PC-9 (cell line): ENCODE measurements around the gene ZNF598. TPM values are rescaled to one million over a fixed set of nuclear protein-coding genes. Genes with fewer than 3 reads are reported as not detected.
A peak's percentile ranks its signal among the peaks of the same experiment; 100 is the strongest.

Source experiments
- BruUV-seq: library from RNA; stranded (reverse); fragments of 400-500 nt; replicated peaks from 2 replicates; lab custom pipeline; 2021; lab: Mats Ljungman, UMichigan
- CTCF ChIA-PET: fragments of 300-600 bp; sonication (Branson Sonifier 250); formaldehyde crosslinking; loops from one replicate; lab custom pipeline; 2022; ENCODE audit warnings: antibody characterized with exemption; lab: Charles Lee
- POLR2A ChIA-PET: fragments of 300-600 bp; sonication (Branson Sonifier 250); formaldehyde crosslinking; loops from one replicate; lab custom pipeline; 2022; ENCODE audit warnings: antibody characterized with exemption; ENCODE audit not compliant: unreplicated experiment; lab: Charles Lee
- DNase-seq, 2 experiments: peaks; one replicate each; pipeline versions ENCODE4 v3.0.0 to v3.0.0-alpha.2; 2015 to 2022; ENCODE audit warnings: mixed read lengths in 1 of 2
- H2AFZ ChIP-seq: fragments of 200-600 bp; sonication (generic); 2 replicates; pipeline ENCODE4 v1.8.1; 2017; ENCODE audit warnings: antibody characterized with exemption
- H3F3A ChIP-seq: fragments of 200-600 bp; sonication (generic); 2 replicates; pipeline ENCODE4 v1.8.1; 2017; ENCODE audit warnings: antibody characterized with exemption, mild to moderate bottlenecking, low read depth; ENCODE audit not compliant: insufficient read depth
- H3K27ac ChIP-seq: fragments of 200-600 bp; sonication (generic); 2 replicates; pipeline ENCODE4 v1.6.1; 2016; ENCODE audit warnings: mixed run types
- H3K27me3 ChIP-seq: fragments of 200-600 bp; sonication (generic); 2 replicates; pipeline ENCODE4 v1.6.1; 2016; ENCODE audit warnings: low read depth, mixed run types; ENCODE audit not compliant: insufficient read depth
- H3K36me3 ChIP-seq: fragments of 200-600 bp; sonication (generic); 2 replicates; pipeline ENCODE4 v1.6.1; 2016; ENCODE audit warnings: low read depth, mixed run types
- H3K4me1 ChIP-seq: fragments of 200-600 bp; sonication (generic); replicated peaks from 2 replicates; pipeline ENCODE4 v1.6.1; 2016; ENCODE audit warnings: mixed run types; ENCODE audit not compliant: insufficient read depth
- H3K4me2 ChIP-seq: fragments of 200-600 bp; sonication (generic); 2 replicates; pipeline ENCODE4 v1.6.1; 2017; ENCODE audit warnings: mixed run types
- H3K4me3 ChIP-seq: fragments of 200-600 bp; sonication (generic); 2 replicates; pipeline ENCODE4 v1.6.1; 2016; ENCODE audit warnings: mixed run types
- H3K79me2 ChIP-seq: fragments of 200-600 bp; sonication (generic); 2 replicates; pipeline ENCODE4 v1.6.1; 2017; ENCODE audit warnings: low read depth, mixed run types
- H3K9me2 ChIP-seq: fragments of 200-600 bp; sonication (generic); 2 replicates; pipeline ENCODE4 v1.8.1; 2017; ENCODE audit warnings: mild to moderate bottlenecking; ENCODE audit not compliant: insufficient read depth
- H3K9me3 ChIP-seq: fragments of 200-600 bp; sonication (generic); 2 replicates; pipeline ENCODE4 v1.8.1; 2016; ENCODE audit warnings: low read depth; ENCODE audit not compliant: insufficient read depth
- H4K20me1 ChIP-seq: fragments of 200-600 bp; sonication (generic); 2 replicates; pipeline ENCODE4 v1.8.1; 2017; ENCODE audit not compliant: insufficient read depth
- EZH2 ChIP-seq: fragments of 200-600 bp; sonication (generic); IDR thresholded peaks from 2 replicates; pipeline ENCODE4 v1.8.0; 2017; ENCODE audit warnings: antibody characterized with exemption, low read depth
- intact Hi-C: fragments of 100-400 bp; cut with micrococcal nuclease; formaldehyde crosslinking; loops from one replicate; pipeline ENCODE4 v1.10.0; 2022; ENCODE audit not compliant: unreplicated experiment
- total RNA-seq: library from RNA; stranded (reverse); gene quantifications from 2 replicates; pipeline ENCODE4 v1.2.3, GENCODE V29; 2021
- TF ChIP-seq, protein P1 (sequence below): fragments of 200-600 bp; sonication (generic); conservative IDR thresholded peaks from 2 replicates; pipeline ENCODE4 v1.6.1; 2017; ENCODE audit warnings: mixed run types, antibody characterized with exemption, mild to moderate bottlenecking, moderate library complexity

The ZNF598 gene
- total RNA-seq, 1 experiment from 2014 or later, result 72.5 TPM

- intact Hi-C loops, result loop anchor here (2.0 to 10.0 kb wide), 2 partner anchors 24 to 246 kb away; partner anchors contain the start of genes ECI1 and GFER
- peaks cover 62% of the 10 kb centered on the region for H3K79me2 ChIP-seq
- peak overlapping the region; percentile 88 for H3K4me3 ChIP-seq
- no peaks in the 10 kb centered on the region for H3K36me3 ChIP-seq
- TF ChIP-seq, protein P1, sequence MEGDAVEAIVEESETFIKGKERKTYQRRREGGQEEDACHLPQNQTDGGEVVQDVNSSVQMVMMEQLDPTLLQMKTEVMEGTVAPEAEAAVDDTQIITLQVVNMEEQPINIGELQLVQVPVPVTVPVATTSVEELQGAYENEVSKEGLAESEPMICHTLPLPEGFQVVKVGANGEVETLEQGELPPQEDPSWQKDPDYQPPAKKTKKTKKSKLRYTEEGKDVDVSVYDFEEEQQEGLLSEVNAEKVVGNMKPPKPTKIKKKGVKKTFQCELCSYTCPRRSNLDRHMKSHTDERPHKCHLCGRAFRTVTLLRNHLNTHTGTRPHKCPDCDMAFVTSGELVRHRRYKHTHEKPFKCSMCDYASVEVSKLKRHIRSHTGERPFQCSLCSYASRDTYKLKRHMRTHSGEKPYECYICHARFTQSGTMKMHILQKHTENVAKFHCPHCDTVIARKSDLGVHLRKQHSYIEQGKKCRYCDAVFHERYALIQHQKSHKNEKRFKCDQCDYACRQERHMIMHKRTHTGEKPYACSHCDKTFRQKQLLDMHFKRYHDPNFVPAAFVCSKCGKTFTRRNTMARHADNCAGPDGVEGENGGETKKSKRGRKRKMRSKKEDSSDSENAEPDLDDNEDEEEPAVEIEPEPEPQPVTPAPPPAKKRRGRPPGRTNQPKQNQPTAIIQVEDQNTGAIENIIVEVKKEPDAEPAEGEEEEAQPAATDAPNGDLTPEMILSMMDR, result no peak
- no peak for TF ChIP-seq EZH2
- no TSS peak for BruUV-seq
- CTCF ChIA-PET, result no interaction called here
- DNase-seq, result no peak
- H3K9me3 ChIP-seq, result no peaks in the 10 kb centered on the region
- peak overlapping the region; percentile 71; the same call in 1 of the 2 replicates for H2AFZ ChIP-seq
- peaks cover 17% of the 10 kb centered on the region; the same call in 1 of the 2 replicates for H3F3A ChIP-seq
- H3K27ac ChIP-seq, result peak overlapping the region; percentile 13; the same call in 1 of the 2 replicates
- H3K27me3 ChIP-seq, result no peaks in the 10 kb centered on the region
- peaks cover 37% of the 10 kb centered on the region for H4K20me1 ChIP-seq
- peak overlapping the region; percentile 95 for H3K4me2 ChIP-seq
- POLR2A ChIA-PET, result interaction anchor here (0.9 to 1.4 kb wide), 2 partner anchors 16 to 146 kb away, joined by 5 to 16 read pairs; partner anchors contain the start of gene TRAF7
- peaks cover 20% of the 10 kb centered on the region for H3K4me1 ChIP-seq
- H3K9me2 ChIP-seq, result no peaks in the 10 kb centered on the region
These were observed 383 bp downstream of the ZNF598 start for GRCh38 chr16:2009164-2009711.

- POLR2A ChIA-PET, result interaction anchor here (0.6 to 1.4 kb wide), 3 partner anchors 15 to 147 kb away, joined by 3 to 16 read pairs (median 5); partner anchors contain the start of gene TRAF7
- Histone ChIP-seq H3K4me2 (peak overlapping the region; percentile 95), H3F3A (peaks cover 17% of the 10 kb centered on the region; the same call in 1 of the 2 replicates), H3K79me2 (peaks cover 67% of the 10 kb centered on the region), H3K27me3 (no peaks in the 10 kb centered on the region), H4K20me1 (peaks cover 42% of the 10 kb centered on the region), H3K27ac (peak overlapping the region; percentile 13), H3K9me2 (no peaks in the 10 kb centered on the region), H3K4me3 (peak overlapping the region; percentile 88), H3K9me3 (no peaks in the 10 kb centered on the region), H2AFZ (no peak overlapping the region), H3K36me3 (no peaks in the 10 kb centered on the region), H3K4me1 (peaks cover 19% of the 10 kb centered on the region)
- CTCF ChIA-PET, result interaction anchor here (0.5 to 1.0 kb wide), 2 partner anchors 132 to 147 kb away, joined by 3 to 4 read pairs; partner anchors contain the start of gene TRAF7
- intact Hi-C loops, result loop anchor here (2.0 to 10.0 kb wide), 2 partner anchors 24 to 246 kb away; partner anchors contain the start of genes ECI1 and GFER
- DNase-seq, result peak in 1 of 2 experiments; percentile 62
- TF ChIP-seq, protein P1, result no peak
- no peak for TF ChIP-seq EZH2
- TSS peak; percentile 73 for BruUV-seq
These were observed 924 bp downstream of the ZNF598 start for GRCh38 chr16:2008631-2009163.

- peaks cover 19% of the 10 kb centered on the region for H3K4me1 ChIP-seq
- POLR2A ChIA-PET, result interaction anchor here (0.5 to 1.4 kb wide), 5 partner anchors 14 to 147 kb away, joined by 3 to 16 read pairs (median 4); partner anchors contain the start of gene TRAF7
- peak; percentile 64 to 75 for DNase-seq
These were observed 1.6 kb downstream of the ZNF598 start for GRCh38 chr16:2008009-2008526.

More at GRCh38 chr16:2008009-2008526, 1.6 kb downstream of the ZNF598 start:
- intact Hi-C loops, result loop anchor here (2.0 to 10.0 kb wide), 2 partner anchors 23 to 247 kb away; partner anchors contain the start of genes ECI1 and GFER
- peak overlapping the region; percentile 13; the same call in 1 of the 2 replicates for H3K27ac ChIP-seq
- 0 out of 2 replicates have a peak, but pooled peaks cover 5% of the 10 kb centered on the region for H3K36me3 ChIP-seq
- peaks cover 72% of the 10 kb centered on the region for H3K79me2 ChIP-seq
- peaks cover 17% of the 10 kb centered on the region; the same call in 1 of the 2 replicates for H3F3A ChIP-seq
- no peaks in the 10 kb centered on the region for H3K9me2 ChIP-seq
- no peak overlapping the region for H2AFZ ChIP-seq
- BruUV-seq, result no TSS peak
- TF ChIP-seq, protein P1, result no peak
- no peak for TF ChIP-seq EZH2
- H4K20me1 ChIP-seq, result peaks cover 49% of the 10 kb centered on the region
- H3K27me3 ChIP-seq, result no peaks in the 10 kb centered on the region
- CTCF ChIA-PET, result interaction anchor here (0.5 to 1.0 kb wide), 2 partner anchors 132 to 147 kb away, joined by 3 to 4 read pairs; partner anchors contain the start of gene TRAF7
- H3K4me3 ChIP-seq, result peak overlapping the region; percentile 88
- H3K9me3 ChIP-seq, result no peaks in the 10 kb centered on the region
- H3K4me2 ChIP-seq, result peak overlapping the region; percentile 95
